PFSK-1 (cell line): ENCODE results near the gene PPCDC.

Experiments
- FOXP2 ChIP-seq: optimal IDR thresholded peaks from 2 replicates; pipeline ENCODE3; 2011; ENCODE audit warnings: borderline replicate concordance, control low read depth, inconsistent platforms; ENCODE audit not compliant: insufficient read depth; ENCODE audit errors: extremely low read length, extremely low read depth
- POLR2AphosphoS5 ChIP-seq: IDR thresholded peaks from 2 replicates; pipeline ENCODE4 v1.6.1; 2012; ENCODE audit warnings: low read depth, mild to moderate bottlenecking, control low read depth, low read length, moderate library complexity
- REST ChIP-seq, 2 experiments: IDR thresholded peaks; 2 replicates each; pipeline versions ENCODE4 v1.6.1 to v1.8.0; 2011 to 2012; ENCODE audit warnings: low read depth in 2 of 2, low read length in 2 of 2, control low read depth in 1 of 2, inconsistent platforms in 1 of 2, mild to moderate bottlenecking in 1 of 2, moderate library complexity in 1 of 2; ENCODE audit not compliant: insufficient read depth in 1 of 2
- SIN3A ChIP-seq: IDR thresholded peaks from 2 replicates; pipeline ENCODE4 v1.6.1; 2012; ENCODE audit warnings: mild to moderate bottlenecking, low read length, moderate library complexity, borderline replicate concordance; ENCODE audit not compliant: insufficient read depth
- TAF1 ChIP-seq: IDR thresholded peaks from 2 replicates; pipeline ENCODE4 v1.6.1; 2012; ENCODE audit warnings: low read length, control low read depth, borderline replicate concordance; ENCODE audit not compliant: insufficient read depth

Gene PPCDC

GRCh38 chr15:75063889-75064288, 40.5 kb downstream of the PPCDC start:
- TF ChIP-seq POLR2AphosphoS5 (no peak), REST (IDR thresholded peaks at IDR 0.05; ENCODE audit: insufficient read depth in 1 of 2, low read depth in 2 of 2, low read length in 2 of 2) (no peak), TAF1 (no peak), FOXP2 (no peak), SIN3A (no peak)

DNA sequence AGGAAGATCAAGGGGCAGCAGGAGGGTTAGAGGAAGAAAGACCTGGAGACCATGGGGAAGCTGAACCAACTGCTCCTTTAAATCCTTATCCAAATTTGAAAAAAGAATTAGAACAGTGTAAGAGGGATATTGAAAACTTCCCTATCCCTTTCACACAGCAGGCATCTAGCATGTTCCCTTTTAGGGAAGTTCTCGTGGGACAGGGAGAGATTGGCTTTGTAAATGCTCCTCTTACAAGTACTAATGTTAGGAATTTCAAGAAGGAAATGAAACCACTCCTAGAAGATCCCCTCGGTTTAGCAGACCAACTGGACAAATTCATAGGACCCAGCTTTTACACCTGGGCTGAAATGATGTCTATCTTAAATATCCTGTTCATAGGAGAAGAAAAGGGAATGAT, 41.5 kb downstream of the PPCDC start:
- TF ChIP-seq SIN3A (no peak), POLR2AphosphoS5 (no peak), REST (IDR thresholded peaks at IDR 0.05; ENCODE audit: insufficient read depth in 1 of 2, low read depth in 2 of 2, low read length in 2 of 2) (no peak), FOXP2 (no peak), TAF1 (no peak)

DNA sequence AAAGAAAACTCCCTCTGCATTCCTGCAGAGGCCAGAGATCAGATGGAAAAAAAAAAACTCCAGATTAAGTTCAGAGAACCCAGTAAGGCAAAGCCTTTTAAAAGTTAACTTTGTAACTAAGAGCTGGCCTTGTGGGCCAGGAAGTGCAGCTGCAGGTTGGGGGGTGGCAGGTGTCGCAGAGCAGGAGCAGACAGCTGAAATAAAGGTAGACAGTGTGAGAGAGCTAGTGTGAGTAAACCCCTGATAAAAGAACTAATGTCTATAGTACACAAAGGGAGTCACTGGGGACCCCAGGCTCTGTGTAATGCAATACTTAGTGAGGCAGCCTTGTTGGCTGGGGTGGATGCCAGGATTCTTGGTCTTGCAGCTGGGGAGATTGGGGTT, 42.1 kb downstream of the PPCDC start:
- no peak for TF ChIP-seq TAF1
- TF ChIP-seq FOXP2: no peak
- TF ChIP-seq POLR2AphosphoS5: no peak
- TF ChIP-seq SIN3A: no peak
- TF ChIP-seq REST (IDR thresholded peaks at IDR 0.05; ENCODE audit: insufficient read depth in 1 of 2, low read depth in 2 of 2, low read length in 2 of 2): no peak

DNA sequence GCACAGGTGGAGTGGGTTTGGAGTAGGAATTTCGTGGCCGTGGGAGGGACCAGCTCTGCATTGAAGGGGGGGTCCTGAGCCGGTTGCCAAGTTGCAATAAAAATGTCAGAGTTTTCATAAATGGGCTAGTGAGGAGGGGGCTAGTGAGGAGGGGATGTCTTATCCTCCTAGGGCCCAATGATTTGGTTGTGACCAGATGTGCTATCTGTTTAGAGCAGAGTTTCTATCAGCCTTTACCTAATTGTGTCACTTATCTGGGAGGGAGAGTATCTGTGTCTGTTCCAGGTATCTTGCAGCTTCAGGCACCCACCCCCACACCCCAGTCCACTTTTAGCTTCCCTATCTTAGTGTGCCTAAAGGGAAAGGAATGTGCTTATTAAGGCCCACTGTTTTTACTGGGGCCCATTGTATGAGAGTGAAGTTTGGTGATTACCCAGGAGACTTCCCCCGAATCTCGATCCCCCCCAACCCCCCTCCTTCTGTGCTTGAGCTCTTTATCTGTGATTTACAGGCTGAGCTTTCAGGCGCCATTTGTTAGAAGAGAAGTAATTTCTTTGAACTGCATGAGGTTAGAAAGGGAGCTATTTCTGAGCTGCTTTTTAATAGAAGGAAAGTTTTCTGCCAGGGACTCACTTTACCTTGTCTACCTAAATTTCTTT, 42.6 kb downstream of the PPCDC start:
- TF ChIP-seq REST (IDR thresholded peaks at IDR 0.05; ENCODE audit: insufficient read depth in 1 of 2, low read depth in 2 of 2, low read length in 2 of 2): no peak
- no peak for TF ChIP-seq POLR2AphosphoS5
- TF ChIP-seq TAF1: no peak
- TF ChIP-seq SIN3A: no peak
- no peak for TF ChIP-seq FOXP2
